ENCODE data around the gene ZNF558.

DNA sequence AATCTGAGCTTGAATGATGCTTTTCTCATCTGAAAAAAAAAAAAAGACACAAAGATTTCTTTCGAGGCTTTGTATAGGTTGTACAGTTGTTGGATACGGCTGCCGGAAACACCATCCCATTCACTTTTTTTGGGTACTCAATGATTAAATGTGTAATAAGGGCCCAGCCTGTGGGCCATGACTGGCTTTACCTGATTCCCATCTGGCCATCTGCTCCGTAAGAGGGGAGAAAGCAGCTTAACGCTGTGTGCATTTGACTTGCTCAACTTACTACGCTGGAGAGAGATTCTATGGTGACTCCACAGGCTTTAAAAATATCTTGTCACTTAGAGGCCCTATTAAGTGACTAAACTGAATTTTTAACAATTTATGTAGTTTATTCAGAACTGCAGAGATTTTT, 731 bp downstream of the ZNF558 start:
- no peak for TF ChIP-seq CTCF (IDR thresholded peaks at IDR 0.05)
- TF ChIP-seq POLR2A (IDR thresholded peaks at IDR 0.05), result no peak
